ENCODE measurements around the gene NUP58. TPM values are rescaled to one million over a fixed set of nuclear protein-coding genes. Genes with fewer than 3 reads are reported as not detected.

NUP58 gene
- total RNA-seq, result 48.3 and 54.1 TPM in 2 replicates

GRCh38 chr13:25301347-25302113 is at the start of gene NUP58:
Gene NUP58, plus strand, starts transcription at chr13:25301625. Its CDS starts 149 bp downstream, at chr13:25301774.

GRCh38 chr13:25286969-25287961 is 14.2 kb upstream of the NUP58 start, which contains the start of gene MTMR6:
Gene MTMR6, minus strand, starts transcription at chr13:25287488. Its CDS starts 241 bp downstream, at chr13:25287247.

GRCh38 chr13:25371875-25372283 is 70.5 kb downstream of the NUP58 start, which contains the start of gene ATP8A2:
Gene ATP8A2, plus strand, starts transcription at chr13:25371974. Its CDS starts 239 bp downstream, at chr13:25372213.

Other genes starting within 250 kb of the NUP58 start
- gene PABPC3, start 205.5 kb upstream of the NUP58 start, total RNA-seq, result 0.15 and 0.17 TPM in 2 replicates
- gene AMER2, start 129.3 kb upstream of the NUP58 start, total RNA-seq, result not detected in 2 replicates
- 20.5 and 28.5 TPM in 2 replicates for gene MTMR6, start 14.1 kb upstream of the NUP58 start, total RNA-seq
- gene ATP8A2, start 70.3 kb downstream of the NUP58 start, total RNA-seq, result 0.15 and 0.17 TPM in 2 replicates